SK-N-SH (cell line): Measurements from ENCODE around the gene HLF.

ENCODE experiments used
- EP300 ChIP-seq, 2 experiments: IDR thresholded peaks; 2 replicates each; pipeline versions ENCODE4 v1.4.0 to v1.6.1; 2012; ENCODE audit warnings: borderline replicate concordance in 1 of 2, low read depth in 1 of 2, low read length in 1 of 2
- NFIC ChIP-seq: IDR thresholded peaks from 2 replicates; pipeline ENCODE4 v1.4.0; 2012; ENCODE audit warnings: borderline replicate concordance
- TF ChIP-seq, protein P1 (sequence below): fragments of 200-600 bp; sonication (generic); IDR thresholded peaks from 2 replicates; pipeline ENCODE4 v1.6.1; 2017; ENCODE audit warnings: antibody characterized with exemption, mild to moderate bottlenecking, moderate library complexity

DNA sequence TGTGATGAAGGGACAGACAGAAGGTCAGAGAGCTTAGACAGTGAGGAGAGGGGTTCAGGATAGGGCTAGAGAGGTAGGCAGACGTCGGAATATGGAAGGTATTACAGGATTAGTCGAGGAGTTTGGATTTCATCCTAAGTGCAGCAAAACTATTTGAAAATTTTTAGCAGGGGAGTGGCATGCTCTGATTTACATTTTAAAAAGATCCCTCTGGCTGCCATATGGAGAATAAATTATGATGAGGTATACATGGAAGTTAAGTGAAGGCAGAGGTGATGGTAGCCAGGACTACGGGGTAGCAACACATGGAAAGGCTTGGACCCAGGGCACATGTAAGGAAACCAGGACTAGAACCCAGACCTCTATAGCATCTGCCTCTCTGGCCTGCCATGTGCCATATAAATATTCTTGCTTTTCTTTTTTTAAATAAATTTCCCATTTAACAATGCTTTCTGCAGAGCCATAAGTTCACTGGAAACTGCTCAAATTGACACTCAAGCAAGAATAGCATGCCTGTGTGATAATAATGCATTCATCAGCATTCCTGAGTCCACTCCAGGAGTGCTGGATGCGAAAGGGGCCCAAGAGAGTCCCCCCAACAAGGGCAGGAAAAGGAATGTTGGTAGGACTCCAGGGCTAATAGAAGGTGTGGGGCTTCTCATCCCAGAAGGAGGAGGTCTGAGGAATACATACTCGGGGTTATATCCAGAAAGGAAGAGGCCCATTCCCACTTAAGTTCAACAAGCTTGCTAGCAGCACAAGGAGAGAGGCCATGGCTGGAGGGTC lies 78.2 kb downstream of the HLF start:
- TF ChIP-seq, protein P1, sequence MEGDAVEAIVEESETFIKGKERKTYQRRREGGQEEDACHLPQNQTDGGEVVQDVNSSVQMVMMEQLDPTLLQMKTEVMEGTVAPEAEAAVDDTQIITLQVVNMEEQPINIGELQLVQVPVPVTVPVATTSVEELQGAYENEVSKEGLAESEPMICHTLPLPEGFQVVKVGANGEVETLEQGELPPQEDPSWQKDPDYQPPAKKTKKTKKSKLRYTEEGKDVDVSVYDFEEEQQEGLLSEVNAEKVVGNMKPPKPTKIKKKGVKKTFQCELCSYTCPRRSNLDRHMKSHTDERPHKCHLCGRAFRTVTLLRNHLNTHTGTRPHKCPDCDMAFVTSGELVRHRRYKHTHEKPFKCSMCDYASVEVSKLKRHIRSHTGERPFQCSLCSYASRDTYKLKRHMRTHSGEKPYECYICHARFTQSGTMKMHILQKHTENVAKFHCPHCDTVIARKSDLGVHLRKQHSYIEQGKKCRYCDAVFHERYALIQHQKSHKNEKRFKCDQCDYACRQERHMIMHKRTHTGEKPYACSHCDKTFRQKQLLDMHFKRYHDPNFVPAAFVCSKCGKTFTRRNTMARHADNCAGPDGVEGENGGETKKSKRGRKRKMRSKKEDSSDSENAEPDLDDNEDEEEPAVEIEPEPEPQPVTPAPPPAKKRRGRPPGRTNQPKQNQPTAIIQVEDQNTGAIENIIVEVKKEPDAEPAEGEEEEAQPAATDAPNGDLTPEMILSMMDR = no peak
- no peak for TF ChIP-seq NFIC
- no peak for TF ChIP-seq EP300 (IDR thresholded peaks at IDR 0.05; ENCODE audit: borderline replicate concordance in 1 of 2, low read depth in 1 of 2, low read length in 1 of 2)
